Ascending aorta (tissue), 2 donors: ENCODE results near the gene TXNDC16. TPM values are rescaled to one million over a fixed set of nuclear protein-coding genes. Genes with fewer than 3 reads are reported as not detected.

Experiments
- DNase-seq, 2 donors: peaks; one replicate each; pipeline ENCODE4 v3.0.0-alpha.2; 2019; ENCODE audit warnings: low spot score in 2 of 2
- H3K27ac ChIP-seq, 2 donors: fragments of 200-600 bp; sonication (generic); one replicate each; pipeline ENCODE4 v1.5.1; 2016 to 2017; ENCODE audit warnings: mild to moderate bottlenecking in 1 of 2
- H3K27me3 ChIP-seq: fragments of 200-600 bp; sonication (generic); one replicate; pipeline ENCODE4 v1.5.1; 2017
- H3K36me3 ChIP-seq, 2 donors: fragments of 200-600 bp; sonication (generic); one replicate each; pipeline ENCODE4 v1.5.1; 2016
- H3K4me1 ChIP-seq, 2 donors: fragments of 200-600 bp; sonication (generic); one replicate each; pipeline ENCODE4 v1.5.1; 2016 to 2017; ENCODE audit warnings: mild to moderate bottlenecking in 1 of 2
- H3K4me3 ChIP-seq, 2 donors: fragments of 200-600 bp; sonication (generic); one replicate each; pipeline ENCODE4 v1.5.1; 2016 to 2017; ENCODE audit warnings: mild to moderate bottlenecking in 1 of 2
- H3K9me3 ChIP-seq, 2 donors: fragments of 200-600 bp; sonication (generic); one replicate each; pipeline ENCODE4 v1.5.1; 2016
- CTCF ChIP-seq, 3 experiments: fragments of 200-600 bp in 2 of 3; fragments of 450-650 bp in 1 of 3; sonication (generic) in 2 of 3; IDR thresholded peaks; one replicate each; pipeline ENCODE4 v1.5.1; 2016 to 2019; ENCODE audit warnings: antibody characterized with exemption in 3 of 3, mild to moderate bottlenecking in 1 of 3, moderate library complexity in 1 of 3
- intact Hi-C: fragments of 100-400 bp; cut with DNase I; formaldehyde crosslinking; loops from one replicate; pipeline ENCODE4 v1.15.1; 2023
- total RNA-seq: library from RNA; depleted of rRNA; stranded (reverse); fragments of >200 nt; gene quantifications from one replicate; pipeline ENCODE4 v1.1.0, GENCODE V29; 2016

The TXNDC16 gene
- total RNA-seq, 1 donor from 2014 or later = 1.8 TPM

DNA sequence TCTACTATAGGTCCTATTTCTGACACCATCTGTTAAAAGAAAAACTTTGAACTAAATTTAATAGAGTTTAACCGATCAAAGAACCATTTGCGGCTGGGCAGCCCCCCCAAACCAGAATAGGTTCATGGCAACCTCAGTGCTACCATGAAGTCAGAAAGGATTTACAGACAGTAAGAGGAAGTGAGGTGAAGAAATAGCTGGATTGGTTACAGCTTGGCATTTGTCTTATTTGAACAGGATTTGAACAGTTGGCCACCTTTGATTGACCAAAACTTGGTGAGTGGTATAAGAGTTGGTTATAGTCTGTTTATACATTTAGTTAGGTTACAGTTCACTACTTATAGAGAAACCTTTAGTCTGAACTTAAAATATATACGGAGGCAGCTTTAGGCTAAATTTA, 88.9 kb downstream of the TXNDC16 start:
- TF ChIP-seq CTCF (IDR thresholded peaks at IDR 0.05) = no peak
- Histone ChIP-seq H3K4me1 (no peaks in the 10 kb centered on the region), H3K27ac (no peak overlapping the region), H3K27me3 (no peaks in the 10 kb centered on the region), H3K4me3 (no peak overlapping the region), H3K9me3 (peaks cover 4 to 5% of the 10 kb centered on the region in 2 donors), H3K36me3 (peaks cover 7 to 13% of the 10 kb centered on the region in 2 donors)
- intact Hi-C loops = no loop called here
- DNase-seq = no peak

DNA sequence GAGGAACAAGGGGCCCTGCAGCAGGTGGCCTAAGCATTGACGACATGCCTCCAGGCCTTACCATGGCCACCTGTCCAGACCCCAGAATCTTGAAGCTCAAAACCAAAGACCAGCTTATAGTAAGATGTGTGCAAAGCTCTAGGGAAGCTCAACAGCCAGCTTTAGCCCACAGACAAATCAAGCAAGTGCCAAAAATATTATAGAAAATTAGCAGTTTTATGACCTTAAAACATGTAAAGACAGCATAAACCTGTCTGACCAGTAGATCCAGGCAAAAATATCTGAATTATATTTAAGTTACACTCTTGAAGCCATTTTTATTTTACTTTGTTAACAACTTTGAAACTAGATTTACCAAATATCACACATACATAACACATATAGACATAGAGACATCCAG, 90.6 kb downstream of the TXNDC16 start:
- DNase-seq = no peak
- Histone ChIP-seq H3K4me3 (no peak overlapping the region), H3K36me3 (peaks cover 7 to 13% of the 10 kb centered on the region in 2 donors), H3K27me3 (no peaks in the 10 kb centered on the region), H3K4me1 (no peaks in the 10 kb centered on the region), H3K27ac (no peak overlapping the region), H3K9me3 (peaks cover 4 to 5% of the 10 kb centered on the region in 2 donors)
- intact Hi-C loops = no loop called here
- no peak for TF ChIP-seq CTCF (IDR thresholded peaks at IDR 0.05)

- intact Hi-C loops = no loop called here
- DNase-seq = no peak
These were observed 93.6 kb downstream of the TXNDC16 start for GRCh38 chr14:52458721-52459085.

GRCh38 chr14:52457411-52457810, 94.9 kb downstream of the TXNDC16 start:
- intact Hi-C loops = no loop called here
- no peak for DNase-seq
- no peak for TF ChIP-seq CTCF (IDR thresholded peaks at IDR 0.05)
- peaks cover 4 to 5% of the 10 kb centered on the region in 2 donors for H3K9me3 ChIP-seq
- no peaks in the 10 kb centered on the region for H3K27me3 ChIP-seq
- no peak overlapping the region for H3K4me3 ChIP-seq
- no peak overlapping the region for H3K27ac ChIP-seq
- H3K36me3 ChIP-seq = peaks cover 10 to 38% of the 10 kb centered on the region in 2 donors
- H3K4me1 ChIP-seq = no peaks in the 10 kb centered on the region

More at GRCh38 chr14:52458721-52459085, 93.6 kb downstream of the TXNDC16 start:
- Histone ChIP-seq H3K9me3 (peaks cover 4 to 5% of the 10 kb centered on the region in 2 donors), H3K4me3 (no peak overlapping the region), H3K27ac (no peak overlapping the region), H3K36me3 (peaks cover 8 to 27% of the 10 kb centered on the region in 2 donors), H3K27me3 (no peaks in the 10 kb centered on the region), H3K4me1 (no peaks in the 10 kb centered on the region)
- TF ChIP-seq CTCF (IDR thresholded peaks at IDR 0.05) = no peak

DNA sequence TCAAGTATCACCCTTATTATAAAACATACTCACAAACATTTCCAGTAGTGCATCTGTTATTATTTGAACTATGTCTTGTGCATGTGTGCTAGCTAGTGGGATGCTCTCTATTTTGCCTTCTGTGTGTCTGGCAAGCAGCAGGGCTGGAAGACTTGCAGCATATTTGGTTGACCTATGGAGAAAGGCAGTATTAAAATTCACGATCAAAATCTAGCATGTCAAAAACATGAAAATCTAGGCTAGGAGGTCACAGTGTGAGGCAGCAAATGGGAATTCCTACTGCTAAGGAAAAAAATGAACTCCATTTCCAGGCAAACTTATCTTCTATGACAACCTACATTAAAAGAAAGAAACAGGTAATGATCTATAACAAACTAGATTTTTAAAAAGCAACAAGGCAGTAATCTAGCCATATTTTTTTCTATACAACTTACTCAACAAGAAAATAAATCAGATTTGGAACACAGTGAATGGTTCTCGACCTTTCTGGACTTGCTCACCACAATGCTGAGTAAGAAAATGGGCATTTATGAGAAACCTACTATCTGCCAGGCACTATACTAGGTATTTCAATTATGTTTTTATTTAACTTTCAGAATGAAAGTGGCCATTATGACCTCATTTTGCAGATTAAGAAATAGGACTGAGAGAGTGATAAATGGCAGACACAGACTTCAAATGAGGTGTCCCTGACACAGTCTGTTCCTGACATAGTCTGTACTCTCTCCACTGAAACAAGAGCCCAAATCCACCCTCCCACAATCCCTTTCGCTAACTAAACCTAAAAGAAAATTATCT, 96.8 kb downstream of the TXNDC16 start:
- Histone ChIP-seq H3K27me3 (no peaks in the 10 kb centered on the region), H3K27ac (no peak overlapping the region), H3K4me1 (no peaks in the 10 kb centered on the region), H3K4me3 (no peak overlapping the region), H3K36me3 (peaks cover 7 to 33% of the 10 kb centered on the region in 2 donors), H3K9me3 (no peaks in the 10 kb centered on the region)
- DNase-seq = no peak
- TF ChIP-seq CTCF (IDR thresholded peaks at IDR 0.05) = no peak
- intact Hi-C loops = no loop called here
